Hepatocyte (in vitro differentiated cells): ENCODE measurements around the gene GPR153. TPM values are rescaled to one million over a fixed set of nuclear protein-coding genes. Genes with fewer than 3 reads are reported as not detected.

Experiments
- DNase-seq: peaks from one replicate; pipeline ENCODE4 v3.0.0-alpha.2; 2016; ENCODE audit warnings: low spot score
- H2AFZ ChIP-seq: fragments of 200-600 bp; sonication (generic); 2 replicates; pipeline ENCODE4 v1.6.0; 2016; ENCODE audit warnings: antibody characterized with exemption, mild to moderate bottlenecking
- H3K27ac ChIP-seq: fragments of 200-600 bp; sonication (generic); 2 replicates; pipeline ENCODE4 v1.5.1; 2016; ENCODE audit warnings: mild to moderate bottlenecking
- H3K27me3 ChIP-seq: fragments of 200-600 bp; sonication (generic); 2 replicates; pipeline ENCODE4 v1.6.1; 2016
- H3K36me3 ChIP-seq: fragments of 200-600 bp; sonication (generic); replicated peaks from 2 replicates; pipeline ENCODE4 v1.5.1; 2016; ENCODE audit warnings: low read depth; ENCODE audit not compliant: insufficient read depth
- H3K4me1 ChIP-seq: fragments of 200-600 bp; sonication (generic); 2 replicates; pipeline ENCODE4 v1.5.1; 2016; ENCODE audit warnings: mild to moderate bottlenecking, moderate library complexity; ENCODE audit not compliant: insufficient read depth
- H3K4me2 ChIP-seq: fragments of 200-600 bp; sonication (generic); 2 replicates; pipeline ENCODE4 v1.6.0; 2016
- H3K4me3 ChIP-seq: fragments of 200-600 bp; sonication (generic); 2 replicates; pipeline ENCODE4 v1.5.1; 2016; ENCODE audit warnings: mild to moderate bottlenecking
- H3K79me2 ChIP-seq: fragments of 200-600 bp; sonication (generic); 2 replicates; pipeline ENCODE4 v1.6.0; 2017; ENCODE audit warnings: mild to moderate bottlenecking
- H3K9me2 ChIP-seq: fragments of 200-600 bp; sonication (generic); replicated peaks from 2 replicates; pipeline ENCODE4 v1.6.0; 2017; ENCODE audit warnings: mild to moderate bottlenecking; ENCODE audit not compliant: insufficient read depth
- H3K9me3 ChIP-seq: fragments of 200-600 bp; sonication (generic); 2 replicates; pipeline ENCODE4 v1.5.1; 2016; ENCODE audit warnings: low read depth, mild to moderate bottlenecking
- H4K20me1 ChIP-seq: fragments of 200-600 bp; sonication (generic); 2 replicates; pipeline ENCODE4 v1.6.0; 2016; ENCODE audit warnings: mild to moderate bottlenecking; ENCODE audit not compliant: insufficient read depth, poor library complexity, severe bottlenecking
- EZH2 ChIP-seq: fragments of 200-600 bp; sonication (generic); IDR thresholded peaks from 2 replicates; pipeline ENCODE4 v1.6.1; 2016; ENCODE audit warnings: antibody characterized with exemption, mild to moderate bottlenecking, borderline replicate concordance
- EZH2phosphoT487 ChIP-seq: fragments of 200-600 bp; sonication (generic); IDR thresholded peaks from one replicate; pipeline ENCODE4 v1.6.1; 2018; ENCODE audit warnings: antibody characterized with exemption, mild to moderate bottlenecking, low read depth, moderate library complexity; ENCODE audit not compliant: unreplicated experiment, severe bottlenecking
- WGBS: methylation state at CpG from one replicate; pipeline ENCODE4 v1.1.6; 2016; ENCODE audit warnings: low lambda C conversion rate; ENCODE audit errors: missing lambda C conversion rate; 5-methylcytosine and 5-hydroxymethylcytosine counted together
- polyA plus RNA-seq: library from polyadenylated mRNA; unstranded; fragments of >200 nt; fragmentation: Nextera tagmentation; extraction: Ambion mirVana; gene quantifications from 2 replicates; pipeline ENCODE4 v1.2.1, GENCODE V29; 2016
- total RNA-seq: library from RNA; depleted of rRNA; stranded (reverse); fragments of >200 nt; gene quantifications from 2 replicates; pipeline ENCODE4 v1.2.3, GENCODE V29; 2014
- TF ChIP-seq, protein P1 (sequence below): fragments of 200-600 bp; sonication (generic); IDR thresholded peaks from 2 replicates; pipeline ENCODE4 v1.5.1; 2016; ENCODE audit warnings: antibody characterized with exemption, mild to moderate bottlenecking; ENCODE audit not compliant: poor library complexity

The GPR153 gene
- total and polyA plus RNA-seq, 2 experiments from 2014 or later = 9.1 to 13.5 TPM

DNA sequence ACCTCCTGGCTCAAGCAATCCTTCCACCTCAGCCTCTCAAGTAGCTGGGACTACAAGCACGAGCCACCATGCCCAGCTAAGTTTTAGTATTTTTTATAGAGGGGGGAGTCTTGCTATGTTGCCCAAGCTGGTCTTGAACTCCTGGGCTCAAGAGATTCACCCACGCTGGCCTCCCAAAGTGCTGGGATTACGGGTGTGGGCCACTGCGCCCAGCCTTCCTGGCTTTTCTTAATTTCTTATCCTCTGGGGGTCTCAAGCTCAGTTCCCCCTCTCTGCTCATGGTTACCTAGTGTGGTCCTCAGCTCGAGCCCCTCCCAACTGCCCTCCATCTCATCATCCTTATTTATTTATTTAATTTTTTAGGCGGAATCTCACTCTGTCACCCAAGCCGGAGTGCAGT is 58.6 kb downstream of the GPR153 start:
- H3K4me2 ChIP-seq = no peak overlapping the region
- no peaks in the 10 kb centered on the region for H3K36me3 ChIP-seq
- H4K20me1 ChIP-seq = peaks cover 14% of the 10 kb centered on the region
- H3K9me3 ChIP-seq = no peaks in the 10 kb centered on the region
- DNase-seq = no peak
- H3K27me3 ChIP-seq = no peaks in the 10 kb centered on the region
- no peak overlapping the region for H3K4me3 ChIP-seq
- peaks cover 31% of the 10 kb centered on the region for H3K4me1 ChIP-seq
- no peak overlapping the region for H2AFZ ChIP-seq
- TF ChIP-seq EZH2phosphoT487 = no peak
- TF ChIP-seq, protein P1, sequence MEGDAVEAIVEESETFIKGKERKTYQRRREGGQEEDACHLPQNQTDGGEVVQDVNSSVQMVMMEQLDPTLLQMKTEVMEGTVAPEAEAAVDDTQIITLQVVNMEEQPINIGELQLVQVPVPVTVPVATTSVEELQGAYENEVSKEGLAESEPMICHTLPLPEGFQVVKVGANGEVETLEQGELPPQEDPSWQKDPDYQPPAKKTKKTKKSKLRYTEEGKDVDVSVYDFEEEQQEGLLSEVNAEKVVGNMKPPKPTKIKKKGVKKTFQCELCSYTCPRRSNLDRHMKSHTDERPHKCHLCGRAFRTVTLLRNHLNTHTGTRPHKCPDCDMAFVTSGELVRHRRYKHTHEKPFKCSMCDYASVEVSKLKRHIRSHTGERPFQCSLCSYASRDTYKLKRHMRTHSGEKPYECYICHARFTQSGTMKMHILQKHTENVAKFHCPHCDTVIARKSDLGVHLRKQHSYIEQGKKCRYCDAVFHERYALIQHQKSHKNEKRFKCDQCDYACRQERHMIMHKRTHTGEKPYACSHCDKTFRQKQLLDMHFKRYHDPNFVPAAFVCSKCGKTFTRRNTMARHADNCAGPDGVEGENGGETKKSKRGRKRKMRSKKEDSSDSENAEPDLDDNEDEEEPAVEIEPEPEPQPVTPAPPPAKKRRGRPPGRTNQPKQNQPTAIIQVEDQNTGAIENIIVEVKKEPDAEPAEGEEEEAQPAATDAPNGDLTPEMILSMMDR = no peak
- H3K27ac ChIP-seq = no peak overlapping the region
- peaks cover 26% of the 10 kb centered on the region for H3K79me2 ChIP-seq
- no peaks in the 10 kb centered on the region for H3K9me2 ChIP-seq
- WGBS = 91% methylated on average over 7 of the region's 7 CpGs

DNA sequence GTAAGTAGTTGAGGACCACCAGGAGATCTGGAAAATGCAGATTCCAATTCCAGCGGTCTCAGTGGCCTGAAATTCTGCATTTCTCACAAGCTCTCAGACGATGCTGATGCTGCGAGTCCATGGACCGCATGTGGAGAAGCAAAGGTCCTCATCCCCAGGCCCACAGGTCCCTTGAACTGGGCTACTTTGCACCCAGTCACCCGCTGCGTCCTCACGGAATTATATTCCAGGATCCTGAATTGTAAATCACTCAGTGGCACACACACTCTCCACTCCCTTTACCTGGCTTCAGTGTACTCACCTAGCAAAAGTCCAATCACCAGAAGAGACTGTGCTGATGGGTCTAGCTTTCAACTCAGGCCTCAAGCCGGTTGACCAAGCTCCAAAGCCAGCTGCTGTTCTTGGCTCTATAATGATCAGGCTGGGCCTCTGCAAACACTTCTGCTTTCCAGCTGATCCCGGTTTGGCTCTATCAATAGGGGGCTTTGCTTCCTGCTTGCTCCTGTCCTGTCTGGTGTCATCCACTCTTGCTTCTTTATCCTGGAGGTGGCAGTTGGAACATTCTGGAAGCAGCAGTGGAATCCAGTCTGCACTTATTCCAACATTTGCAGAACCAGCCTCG is 60.6 kb downstream of the GPR153 start:
- Histone ChIP-seq H3K79me2 (peaks cover 39% of the 10 kb centered on the region), H3K27me3 (no peaks in the 10 kb centered on the region), H3K9me2 (no peaks in the 10 kb centered on the region), H3K4me2 (peak overlapping the region; percentile 72), H3K4me1 (peaks cover 17% of the 10 kb centered on the region), H3K27ac (peak overlapping the region; percentile 79), H2AFZ (peak overlapping the region; percentile 73), H3K4me3 (peak overlapping the region; percentile 2), H3K9me3 (no peaks in the 10 kb centered on the region), H3K36me3 (no peaks in the 10 kb centered on the region), H4K20me1 (peaks cover 32% of the 10 kb centered on the region)
- TF ChIP-seq, protein P1 = no peak
- TF ChIP-seq EZH2 = no peak
- no peak for TF ChIP-seq EZH2phosphoT487
- no peak for DNase-seq
- 70% methylated on average over 10 of the region's 10 CpGs for WGBS

DNA sequence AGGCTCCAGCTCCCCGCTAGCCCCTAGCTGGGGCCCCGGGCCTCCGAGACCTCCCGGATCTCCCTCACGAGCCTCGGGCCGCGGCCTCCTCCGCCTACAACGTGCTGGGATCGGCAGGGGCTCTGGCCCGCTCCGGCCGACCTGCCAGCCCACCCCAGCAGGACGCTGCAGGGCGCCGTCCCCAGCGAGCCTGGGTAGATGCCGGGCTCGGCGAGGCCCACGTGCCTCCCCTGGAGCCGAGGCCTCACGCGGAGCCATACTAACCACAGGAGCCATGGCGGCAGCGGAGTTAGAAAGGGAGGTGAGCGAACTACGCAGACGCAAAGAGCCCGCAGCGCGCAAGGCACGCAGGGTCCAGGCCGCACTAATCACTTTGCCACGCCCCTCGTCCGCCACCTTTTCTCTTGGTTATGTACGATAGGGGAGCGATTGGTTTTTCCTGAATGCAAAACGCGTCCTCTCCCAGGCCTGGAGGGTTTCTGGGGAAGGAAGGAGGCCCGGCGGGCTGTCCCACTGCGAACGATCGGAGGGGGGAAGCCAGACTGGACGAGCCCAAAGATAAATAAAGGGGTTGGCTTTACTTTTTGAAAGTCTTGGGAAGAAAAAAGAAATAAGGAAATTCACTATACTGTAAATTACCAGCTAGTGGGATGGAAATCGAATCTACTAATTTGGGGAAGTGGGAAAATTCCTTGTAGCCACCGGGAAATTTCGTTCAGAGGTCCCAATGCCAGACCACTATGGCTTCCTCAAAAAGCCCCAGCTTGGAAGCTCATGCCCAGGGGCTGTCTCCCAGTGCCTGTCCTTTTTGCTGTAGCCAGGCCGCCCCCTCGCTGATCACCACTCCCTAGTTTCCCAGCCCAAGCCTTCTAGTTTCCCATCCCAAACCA is 61.4 kb downstream of the GPR153 start, which contains the start of gene RPL22:
TSS of gene RPL22 (minus strand) at position 298 of the 890 bp plus-strand sequence. CDS start at position 276, 22 bp downstream.
- TF ChIP-seq EZH2phosphoT487 = no peak
- TF ChIP-seq, protein P1 = no peak
- no peak for TF ChIP-seq EZH2
- H3K4me2 ChIP-seq = peak within 1 kb of the TSS; percentile 83
- DNase-seq = peak; percentile 99
- peak within 1 kb of the TSS; percentile 73 for H2AFZ ChIP-seq
- peak within 1 kb of the TSS; percentile 65 for H3K4me3 ChIP-seq
- H4K20me1 ChIP-seq = peaks cover 34% of the 10 kb centered on the region
- peaks cover 47% of the 10 kb centered on the region for H3K79me2 ChIP-seq
- H3K27me3 ChIP-seq = no peaks in the 10 kb centered on the region
- H3K9me3 ChIP-seq = no peaks in the 10 kb centered on the region
- H3K36me3 ChIP-seq = no peaks in the 10 kb centered on the region
- peaks cover 12% of the 10 kb centered on the region for H3K4me1 ChIP-seq
- WGBS = 2% methylated on average over 46 of the region's 53 CpGs
- no peaks in the 10 kb centered on the region for H3K9me2 ChIP-seq
- peak within 1 kb of the TSS; percentile 84 for H3K27ac ChIP-seq
